ENCODE measurements around the gene FEM1B. TPM values are rescaled to one million over a fixed set of nuclear protein-coding genes. Genes with fewer than 3 reads are reported as not detected.

The FEM1B gene
- total RNA-seq, 4 donors from 2014 or later, result 25.1 to 64.7 (median 43.0) TPM

DNA sequence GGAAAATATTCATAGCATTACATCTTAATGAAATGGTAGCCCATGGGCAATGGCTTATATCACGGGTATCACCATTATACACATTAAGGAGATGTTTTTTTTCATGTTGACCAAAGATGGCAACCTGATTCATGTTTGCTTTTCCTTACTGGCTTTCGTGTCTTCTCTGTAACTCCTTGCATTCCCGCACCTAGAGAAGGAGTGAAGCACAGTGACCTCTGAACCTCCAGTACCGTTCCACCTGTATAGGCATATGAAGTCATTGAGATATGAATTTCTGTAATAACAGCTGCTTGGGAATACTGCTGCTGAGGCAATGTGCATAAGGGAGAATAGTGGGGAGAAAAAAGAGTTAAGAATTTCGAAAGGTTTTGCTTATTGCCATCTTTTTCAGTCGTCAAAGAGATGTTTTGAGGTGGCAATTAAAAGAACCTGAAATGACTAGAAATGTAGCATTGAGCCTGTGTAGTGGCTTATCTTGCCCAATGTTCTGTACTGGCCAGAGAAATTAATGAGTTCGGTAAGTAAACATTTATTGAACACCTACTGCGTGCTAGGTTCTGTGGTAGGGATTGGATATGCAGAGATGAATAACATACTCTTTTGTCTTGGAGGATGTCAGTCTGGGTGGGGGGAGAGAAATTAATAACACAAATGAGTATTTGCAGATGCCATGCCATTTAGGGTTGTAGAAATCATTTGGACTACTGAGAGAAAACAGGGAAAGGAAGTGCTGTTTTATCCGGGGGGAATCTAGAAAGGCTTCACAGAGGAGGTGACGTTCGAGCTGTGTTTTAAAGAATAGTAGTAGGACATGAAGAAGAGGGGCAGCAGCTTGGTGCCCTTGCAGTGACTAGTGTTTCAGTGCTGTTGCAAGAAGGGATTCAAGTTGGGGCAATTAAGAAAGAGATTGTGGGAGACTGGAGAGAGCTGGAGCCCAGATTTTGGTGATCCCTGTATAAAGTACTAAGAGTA is 2.5 kb downstream of the FEM1B start:
- Histone ChIP-seq H3K36me3 (peaks cover 0 to 4% (median 0%) of the 10 kb centered on the region in 4 donors), H3K4me1 (peaks cover 17 to 58% (median 45%) of the 10 kb centered on the region in 4 donors), H3K27ac (peak overlapping the region; percentile 97 to 99 (median 98)), H3K27me3 (no peaks in the 10 kb centered on the region), H3K9me3 (no peaks in the 10 kb centered on the region), H3K4me3 (peak overlapping the region; percentile 4 to 89 (median 60))
- 31 to 33% methylated on average over 10 to 11 of the region's 11 CpGs for WGBS, 2 donors (ENCODE audit: low coverage in 1 of 2)
- in situ Hi-C loops (cut with MboI; ENCODE audit: low pct_ligation_motif_present in 1 of 4, low pct_unique_long_range_greater_than_20kb in 1 of 4, low sequenced_read_pairs in 3 of 4), result no loop called here
- no peak for DNase-seq
- no peak for TF ChIP-seq EP300 (IDR thresholded peaks at IDR 0.05; ENCODE audit: low read depth)
- TF ChIP-seq POLR2A (IDR thresholded peaks at IDR 0.05), result no peak
- intact Hi-C loops (cut with DNase I; ENCODE audit: low total_unique reads), result no loop called here

- Histone ChIP-seq H3K4me1 (peaks cover 15 to 65% (median 50%) of the 10 kb centered on the region in 4 donors), H3K9me3 (no peaks in the 10 kb centered on the region), H3K27me3 (no peaks in the 10 kb centered on the region), H3K36me3 (peaks cover 0 to 4% (median 0%) of the 10 kb centered on the region in 4 donors), H3K4me3 (peak overlapping the region in 2 of 4 donors; percentile 67 to 89), H3K27ac (peak overlapping the region; percentile 97 to 99 (median 98))
- in situ Hi-C loops (cut with MboI; ENCODE audit: low pct_ligation_motif_present in 1 of 4, low pct_unique_long_range_greater_than_20kb in 1 of 4, low sequenced_read_pairs in 3 of 4), result no loop called here
- TF ChIP-seq EP300 (IDR thresholded peaks at IDR 0.05; ENCODE audit: low read depth) (no peak), POLR2AphosphoS5 (IDR thresholded peaks at IDR 0.05) (no peak), POLR2A (IDR thresholded peaks at IDR 0.05) (no peak)
- TF ChIP-seq, protein P1, sequence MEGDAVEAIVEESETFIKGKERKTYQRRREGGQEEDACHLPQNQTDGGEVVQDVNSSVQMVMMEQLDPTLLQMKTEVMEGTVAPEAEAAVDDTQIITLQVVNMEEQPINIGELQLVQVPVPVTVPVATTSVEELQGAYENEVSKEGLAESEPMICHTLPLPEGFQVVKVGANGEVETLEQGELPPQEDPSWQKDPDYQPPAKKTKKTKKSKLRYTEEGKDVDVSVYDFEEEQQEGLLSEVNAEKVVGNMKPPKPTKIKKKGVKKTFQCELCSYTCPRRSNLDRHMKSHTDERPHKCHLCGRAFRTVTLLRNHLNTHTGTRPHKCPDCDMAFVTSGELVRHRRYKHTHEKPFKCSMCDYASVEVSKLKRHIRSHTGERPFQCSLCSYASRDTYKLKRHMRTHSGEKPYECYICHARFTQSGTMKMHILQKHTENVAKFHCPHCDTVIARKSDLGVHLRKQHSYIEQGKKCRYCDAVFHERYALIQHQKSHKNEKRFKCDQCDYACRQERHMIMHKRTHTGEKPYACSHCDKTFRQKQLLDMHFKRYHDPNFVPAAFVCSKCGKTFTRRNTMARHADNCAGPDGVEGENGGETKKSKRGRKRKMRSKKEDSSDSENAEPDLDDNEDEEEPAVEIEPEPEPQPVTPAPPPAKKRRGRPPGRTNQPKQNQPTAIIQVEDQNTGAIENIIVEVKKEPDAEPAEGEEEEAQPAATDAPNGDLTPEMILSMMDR (IDR thresholded peaks at IDR 0.05), result no peak
- WGBS, 2 donors (ENCODE audit: low coverage in 1 of 2), result 21 to 27% methylated on average over 1 of the region's 1 CpG
- DNase-seq, result no peak
- intact Hi-C loops (cut with DNase I; ENCODE audit: low total_unique reads), result no loop called here
Measured at GRCh38 chr15:68281008-68281407, 3.5 kb downstream of the FEM1B start.

GRCh38 chr15:68283401-68283800 is 5.9 kb downstream of the FEM1B start:
- intact Hi-C loops (cut with DNase I; ENCODE audit: low total_unique reads) (no loop called here), in situ Hi-C loops (cut with MboI; ENCODE audit: low pct_ligation_motif_present in 1 of 4, low pct_unique_long_range_greater_than_20kb in 1 of 4, low sequenced_read_pairs in 3 of 4) (no loop called here)
- Histone ChIP-seq H3K4me3 (no peak overlapping the region), H3K4me1 (peaks cover 11 to 73% (median 48%) of the 10 kb centered on the region in 4 donors), H3K27ac (no peak overlapping the region), H3K9me3 (no peaks in the 10 kb centered on the region), H3K36me3 (peaks cover 0 to 4% (median 0%) of the 10 kb centered on the region in 4 donors), H3K27me3 (no peaks in the 10 kb centered on the region)
- DNase-seq, result no peak
- TF ChIP-seq, protein P1 (IDR thresholded peaks at IDR 0.05), result no peak
- TF ChIP-seq EP300 (IDR thresholded peaks at IDR 0.05; ENCODE audit: low read depth) (no peak), POLR2AphosphoS5 (IDR thresholded peaks at IDR 0.05) (no peak), POLR2A (IDR thresholded peaks at IDR 0.05) (no peak)
- WGBS, 2 donors (ENCODE audit: low coverage in 1 of 2), result 79 to 80% methylated on average over 2 of the region's 2 CpGs

DNA sequence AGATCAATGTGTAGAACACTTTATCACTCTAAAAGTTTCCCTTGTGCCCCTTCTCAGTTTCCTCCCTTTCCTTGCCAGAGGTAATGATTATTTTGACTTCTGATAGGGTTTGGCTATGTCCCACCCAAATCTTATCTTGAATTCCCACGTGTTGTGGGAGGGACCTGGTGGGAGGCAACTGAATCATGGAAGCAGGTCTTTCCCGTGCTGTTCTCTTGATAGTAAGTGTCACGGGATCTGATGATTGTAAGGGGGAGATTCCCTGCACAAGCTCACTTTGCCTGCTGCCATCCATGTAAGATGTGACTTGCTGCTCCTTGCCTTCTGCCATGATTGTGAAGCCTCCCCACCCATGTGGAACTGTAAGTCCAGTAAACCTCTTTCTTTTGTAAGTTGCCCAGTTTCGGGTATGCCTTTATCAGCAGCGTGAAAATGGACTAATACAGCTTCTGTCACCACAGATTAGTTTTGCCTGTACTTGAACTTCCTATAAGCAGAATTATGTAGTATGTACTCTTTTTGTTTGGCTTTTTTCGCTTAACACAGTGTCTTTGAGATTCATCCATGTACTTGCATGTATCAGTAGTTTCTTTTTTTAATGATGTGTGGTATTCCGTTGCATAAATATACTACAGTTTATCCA is 7.2 kb downstream of the FEM1B start:
- in situ Hi-C loops (cut with MboI; ENCODE audit: low pct_ligation_motif_present in 1 of 4, low pct_unique_long_range_greater_than_20kb in 1 of 4, low sequenced_read_pairs in 3 of 4) (no loop called here), intact Hi-C loops (cut with DNase I; ENCODE audit: low total_unique reads) (no loop called here)
- TF ChIP-seq EP300 (IDR thresholded peaks at IDR 0.05; ENCODE audit: low read depth), result no peak
- TF ChIP-seq POLR2A (IDR thresholded peaks at IDR 0.05), result no peak
- TF ChIP-seq, protein P1 (IDR thresholded peaks at IDR 0.05), result no peak
- no peak for TF ChIP-seq POLR2AphosphoS5 (IDR thresholded peaks at IDR 0.05)
- 86 to 94% methylated on average over 7 of the region's 7 CpGs for WGBS, 2 donors (ENCODE audit: low coverage in 1 of 2)
- Histone ChIP-seq H3K36me3 (peaks cover 0 to 4% (median 1%) of the 10 kb centered on the region in 4 donors), H3K27ac (no peak overlapping the region), H3K9me3 (no peaks in the 10 kb centered on the region), H3K27me3 (no peaks in the 10 kb centered on the region), H3K4me1 (peaks cover 11 to 68% (median 40%) of the 10 kb centered on the region in 4 donors), H3K4me3 (no peak overlapping the region)
- DNase-seq, result no peak
